Endothelial cell of hepatic sinusoid (primary cell): Measurements from ENCODE around the gene GAST.
"Not testable (repeated sequence)": the region's sequence is repeated elsewhere in the genome, so short reads cannot be mapped to it uniquely, and the experiment has no call there.

Experiments used
- in situ Hi-C: cut with HindIII; loops from 2 replicates; pipeline ENCODE4 v1.10.0; 2017; ENCODE audit warnings: low sequenced_read_pairs

The GAST gene

GRCh38 chr17:41711669-41712400 is at the start of gene GAST:
Gene GAST (plus strand): TSS chr17:41712331. CDS start chr17:41715437, 3,106 bp downstream.
- in situ Hi-C loops: no loop called here

GRCh38 chr17:41663451-41664171 is 48.5 kb upstream of the GAST start:
- in situ Hi-C loops: no loop called here

GRCh38 chr17:41664172-41664457 is 48.0 kb upstream of the GAST start:
- in situ Hi-C loops: no loop called here

GRCh38 chr17:41664587-41665565 is 47.3 kb upstream of the GAST start:
- in situ Hi-C loops: no loop called here

- in situ Hi-C loops: no loop called here
Observed at GRCh38 chr17:41665566-41666236, 46.4 kb upstream of the GAST start.

- in situ Hi-C loops: no loop called here
Observed at GRCh38 chr17:41666237-41666641, 45.9 kb upstream of the GAST start.

GRCh38 chr17:41666708-41667279 is 45.3 kb upstream of the GAST start:
- in situ Hi-C loops: no loop called here

GRCh38 chr17:41667280-41668041 is 44.7 kb upstream of the GAST start:
- in situ Hi-C loops: no loop called here

GRCh38 chr17:41672153-41672552 is 40.0 kb upstream of the GAST start:
- in situ Hi-C loops: no loop called here

- in situ Hi-C loops: not testable (repeated sequence)
Observed at GRCh38 chr17:41675157-41676057, 36.7 kb upstream of the GAST start.

GRCh38 chr17:41676058-41676419 is 36.1 kb upstream of the GAST start:
- in situ Hi-C loops: no loop called here

- in situ Hi-C loops: no loop called here
Observed at GRCh38 chr17:41678411-41678906, 33.7 kb upstream of the GAST start.

GRCh38 chr17:41678907-41679739 is 33.0 kb upstream of the GAST start:
- in situ Hi-C loops: no loop called here

GRCh38 chr17:41679740-41680425 is 32.2 kb upstream of the GAST start:
- in situ Hi-C loops: no loop called here

GRCh38 chr17:41680426-41681040 is 31.6 kb upstream of the GAST start:
- in situ Hi-C loops: no loop called here

GRCh38 chr17:41681776-41682175 is 30.4 kb upstream of the GAST start:
- in situ Hi-C loops: no loop called here

GRCh38 chr17:41682631-41683030 is 29.5 kb upstream of the GAST start:
- in situ Hi-C loops: no loop called here
